AG09319 (cell line): ENCODE measurements around the gene NEMP1.
"Not testable (repeated sequence)": the region's sequence is repeated elsewhere in the genome, so short reads cannot be mapped to it uniquely, and the experiment has no call there.

Experiments
- DNase-seq: peaks from one replicate; pipeline ENCODE4 v3.0.0-alpha.2; 2010; ENCODE audit warnings: low read depth; ENCODE audit errors: extremely low read depth
- CTCF ChIP-seq: IDR thresholded peaks from 2 replicates; pipeline ENCODE4 v1.5.1; 2011; ENCODE audit warnings: low read depth, mild to moderate bottlenecking, inconsistent platforms, low read length, moderate library complexity

NEMP1 gene

GRCh38 chr12:57069523-57069922, 9.1 kb downstream of the NEMP1 start:
- TF ChIP-seq CTCF, result peak; percentile 89
- peak; percentile 75 for DNase-seq

- TF ChIP-seq CTCF, result no peak
- no peak for DNase-seq
These were observed 12.3 kb downstream of the NEMP1 start for GRCh38 chr12:57066245-57066644.

GRCh38 chr12:57063991-57064685, 14.5 kb downstream of the NEMP1 start:
- DNase-seq, result no peak
- no peak for TF ChIP-seq CTCF

GRCh38 chr12:57058454-57058853, 20.1 kb downstream of the NEMP1 start:
- TF ChIP-seq CTCF, result no peak
- no peak for DNase-seq

- TF ChIP-seq CTCF, result no peak
- no peak for DNase-seq
These were observed 21.4 kb downstream of the NEMP1 start for GRCh38 chr12:57057067-57057751.

- no peak for TF ChIP-seq CTCF
- no peak for DNase-seq
These were observed 22.8 kb downstream of the NEMP1 start for GRCh38 chr12:57055824-57056223.

- DNase-seq, result not testable (repeated sequence)
These were observed 24.7 kb downstream of the NEMP1 start for GRCh38 chr12:57053901-57054300.

- DNase-seq, result not testable (repeated sequence)
These were observed 25.4 kb downstream of the NEMP1 start for GRCh38 chr12:57053146-57053545.
